Keratinocyte (primary cell): ENCODE measurements around the gene ZNF506.
"Not testable (repeated sequence)": the region's sequence is repeated elsewhere in the genome, so short reads cannot be mapped to it uniquely, and the experiment has no call there.

ENCODE experiments used
- EZH2 ChIP-seq: IDR thresholded peaks from one replicate; pipeline ENCODE4 v1.6.1; 2012; ENCODE audit warnings: inconsistent platforms, mild to moderate bottlenecking, low read length, moderate library complexity
- TF ChIP-seq, protein P1 (sequence below), 3 experiments: IDR thresholded peaks in 1 of 3; conservative IDR thresholded peaks in 1 of 3; optimal IDR thresholded peaks in 1 of 3; 2 replicates in 2 of 3; 3 replicates in 1 of 3; pipeline versions ENCODE3 to v1.5.1; 2011; ENCODE audit warnings: low read length in 3 of 3, mild to moderate bottlenecking in 3 of 3, moderate library complexity in 2 of 3, control low read depth in 1 of 3, inconsistent platforms in 1 of 3; ENCODE audit not compliant: insufficient read depth in 2 of 3; ENCODE audit errors: extremely low read depth in 1 of 3

DNA sequence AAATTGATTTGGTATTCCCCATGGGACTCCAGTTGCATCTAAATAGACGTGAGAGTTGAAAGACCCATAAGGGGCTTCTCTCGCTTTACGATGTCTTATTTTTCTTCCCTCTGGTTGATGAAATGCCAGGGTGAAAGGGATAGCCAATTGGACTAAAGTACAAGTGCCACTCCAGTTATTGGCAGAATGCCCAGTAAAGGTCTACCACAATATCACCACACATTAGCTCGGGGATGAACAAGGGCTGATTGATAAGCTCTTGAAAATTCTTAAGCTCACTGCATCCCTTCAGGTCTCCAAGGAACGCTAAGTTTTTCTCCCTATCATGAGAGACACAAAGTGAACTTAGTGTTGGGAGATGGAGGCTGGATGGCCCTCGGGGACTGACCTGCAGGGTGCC is 39.8 kb downstream of the ZNF506 start:
- TF ChIP-seq, protein P1, sequence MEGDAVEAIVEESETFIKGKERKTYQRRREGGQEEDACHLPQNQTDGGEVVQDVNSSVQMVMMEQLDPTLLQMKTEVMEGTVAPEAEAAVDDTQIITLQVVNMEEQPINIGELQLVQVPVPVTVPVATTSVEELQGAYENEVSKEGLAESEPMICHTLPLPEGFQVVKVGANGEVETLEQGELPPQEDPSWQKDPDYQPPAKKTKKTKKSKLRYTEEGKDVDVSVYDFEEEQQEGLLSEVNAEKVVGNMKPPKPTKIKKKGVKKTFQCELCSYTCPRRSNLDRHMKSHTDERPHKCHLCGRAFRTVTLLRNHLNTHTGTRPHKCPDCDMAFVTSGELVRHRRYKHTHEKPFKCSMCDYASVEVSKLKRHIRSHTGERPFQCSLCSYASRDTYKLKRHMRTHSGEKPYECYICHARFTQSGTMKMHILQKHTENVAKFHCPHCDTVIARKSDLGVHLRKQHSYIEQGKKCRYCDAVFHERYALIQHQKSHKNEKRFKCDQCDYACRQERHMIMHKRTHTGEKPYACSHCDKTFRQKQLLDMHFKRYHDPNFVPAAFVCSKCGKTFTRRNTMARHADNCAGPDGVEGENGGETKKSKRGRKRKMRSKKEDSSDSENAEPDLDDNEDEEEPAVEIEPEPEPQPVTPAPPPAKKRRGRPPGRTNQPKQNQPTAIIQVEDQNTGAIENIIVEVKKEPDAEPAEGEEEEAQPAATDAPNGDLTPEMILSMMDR (optimal IDR thresholded peaks at IDR 0.05 in 1 of 3, IDR thresholded peaks at IDR 0.05 in 1 of 3, conservative IDR thresholded peaks at IDR 0.05 in 1 of 3; ENCODE audit: extremely low read depth in 1 of 3, insufficient read depth in 2 of 3, low read length in 3 of 3) = not testable (repeated sequence)
- not testable (repeated sequence) for TF ChIP-seq EZH2
